Measurements from ENCODE around the gene PFKFB3.

- TF ChIP-seq CTCF (conservative IDR thresholded peaks at IDR 0.05; ENCODE audit: low read depth, low read length): no peak
- no peak for TF ChIP-seq FOS (IDR thresholded peaks at IDR 0.05; ENCODE audit: low read depth, low read length)
These were observed 75.9 kb downstream of the PFKFB3 start for GRCh38 chr10:6278519-6279120.
